Measurements from ENCODE around the gene OPCML. TPM values are rescaled to one million over a fixed set of nuclear protein-coding genes. Genes with fewer than 3 reads are reported as not detected.

The OPCML gene
- total RNA-seq, 5 donors from 2014 or later (not counting 1 experiment from before 2014, with no cell fraction given), result not detected

DNA sequence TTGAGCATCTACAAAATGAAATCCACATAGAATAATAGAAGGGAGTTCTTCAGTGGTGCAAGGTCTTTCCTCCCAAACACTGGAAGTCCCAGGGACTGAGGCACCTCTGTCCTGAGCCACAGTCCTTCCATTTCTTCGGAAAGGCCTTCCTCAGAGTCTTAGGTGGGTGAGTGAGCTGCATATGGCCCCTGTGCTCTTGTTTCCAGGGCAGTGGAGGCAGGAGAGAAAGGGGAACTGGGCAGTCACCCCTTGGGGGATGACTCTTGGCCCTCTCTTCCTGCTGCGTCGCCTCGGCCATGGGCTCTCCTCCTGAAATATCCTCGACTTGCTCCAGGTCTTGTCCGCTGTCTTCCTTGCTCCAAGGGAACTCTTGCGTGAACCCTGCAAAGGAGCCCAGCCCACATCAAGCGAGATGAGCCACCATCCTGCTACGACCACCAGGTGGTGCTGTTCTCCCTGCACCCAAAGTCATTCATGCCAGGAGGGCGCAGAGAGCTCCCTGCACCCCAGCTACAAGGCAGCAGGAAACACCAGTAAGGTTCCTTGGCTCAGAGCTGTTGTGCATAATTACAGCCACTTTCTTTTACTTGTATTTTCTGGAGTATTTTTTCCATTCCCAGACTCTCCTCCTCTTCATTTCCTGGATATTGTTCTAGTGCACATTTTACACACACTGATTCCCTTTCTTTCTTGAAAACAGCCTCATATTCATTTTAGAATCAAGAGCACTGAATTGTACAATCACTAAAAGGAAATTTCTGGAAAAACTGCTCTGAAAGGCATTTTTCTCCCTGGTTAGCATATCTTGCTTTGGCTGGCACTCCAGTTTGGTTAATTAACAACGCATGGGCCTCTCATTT is 397.8 kb downstream of the OPCML start:
- Mint-ChIP-seq H3K4me1 (peaks cover 0 to 6% (median 0%) of the 10 kb centered on the region in 3 donors), H3K36me3 (no peaks in the 10 kb centered on the region), H3K4me3 (no peak overlapping the region), H3K27ac (no peak overlapping the region), H3K27me3 (peaks cover 2 to 4% of the 10 kb centered on the region in 2 donors), H3K9me3 (no peaks in the 10 kb centered on the region)
- Histone ChIP-seq H3K36me3 (ENCODE audit: control insufficient read depth in 2 of 2, extremely low read depth in 1 of 2, insufficient read depth in 1 of 2, low read length in 1 of 2) (no peaks in the 10 kb centered on the region), H3K4me3 (ENCODE audit: control insufficient read depth in 1 of 2, extremely low read depth in 1 of 2, low read length in 1 of 2) (no peak overlapping the region), H3K4me1 (ENCODE audit: control insufficient read depth in 1 of 2, extremely low read depth in 1 of 2, insufficient read depth in 2 of 2, low read length in 2 of 2) (no peaks in the 10 kb centered on the region), H3K9me3 (no peaks in the 10 kb centered on the region), H3K27me3 (replicated peaks in 1 of 2; ENCODE audit: control insufficient read depth in 2 of 2, extremely low read depth in 1 of 2, insufficient read depth in 2 of 2, low read length in 1 of 2) (peaks cover 0 to 2% of the 10 kb centered on the region in 2 experiments), H3K27ac (ENCODE audit: low read length) (no peak overlapping the region)
- ATAC-seq (replicated peaks in 1 of 4) (no peak), DNase-seq (peak in 15 of 35 experiments; percentile 0 to 43 (median 3))
- POLR2A ChIA-PET, result no interaction called here
- WGBS (ENCODE audit: insufficient coverage), result 6% methylated on average over 9 of the region's 11 CpGs
- CTCF ChIA-PET, result interaction anchor here in 1 of 2 donors (0.8 to 1.3 kb wide), 3 partner anchors 10 to 701 kb away, joined by 3 to 4 read pairs (median 3); no protein-coding TSS in a partner anchor

DNA sequence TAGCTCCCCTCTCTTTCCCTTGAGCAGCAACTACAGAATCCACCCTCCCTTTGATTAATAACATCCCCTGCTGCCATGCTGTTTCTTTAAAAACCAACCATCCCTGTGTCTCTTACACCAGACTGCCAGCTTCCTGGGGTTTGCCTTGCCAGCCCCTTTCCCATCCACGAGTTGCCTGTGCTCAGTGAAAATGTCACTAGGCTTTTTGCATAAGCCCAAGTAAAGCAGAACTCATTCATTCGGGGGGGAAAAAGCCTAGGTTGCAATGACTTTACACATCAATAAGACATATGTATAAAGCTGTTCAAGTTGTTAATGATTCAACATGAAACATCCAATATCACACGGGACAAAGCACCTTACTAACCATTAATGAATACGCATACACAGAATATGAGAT is 398.7 kb downstream of the OPCML start:
- Mint-ChIP-seq H3K27me3 (peaks cover 2 to 9% of the 10 kb centered on the region in 2 donors), H3K4me3 (no peak overlapping the region), H3K36me3 (no peaks in the 10 kb centered on the region), H3K4me1 (peaks cover 0 to 6% (median 0%) of the 10 kb centered on the region in 3 donors), H3K9me3 (peaks cover 0 to 4% (median 0%) of the 10 kb centered on the region in 3 donors), H3K27ac (no peak overlapping the region)
- POLR2A ChIA-PET, result no interaction called here
- peaks cover 0 to 2% of the 10 kb centered on the region in 2 experiments for H3K27me3 ChIP-seq (replicated peaks in 1 of 2; ENCODE audit: control insufficient read depth in 2 of 2, extremely low read depth in 1 of 2, insufficient read depth in 2 of 2, low read length in 1 of 2)
- DNase-seq (no peak), ATAC-seq (replicated peaks in 1 of 4) (no peak)
- no peaks in the 10 kb centered on the region for H3K9me3 ChIP-seq
- WGBS (ENCODE audit: insufficient coverage), result no CpG with 5 or more reads among the region's 4 CpGs
- H3K4me3 ChIP-seq (ENCODE audit: control insufficient read depth in 1 of 2, extremely low read depth in 1 of 2, low read length in 1 of 2), result no peak overlapping the region
- no peaks in the 10 kb centered on the region for H3K4me1 ChIP-seq (ENCODE audit: control insufficient read depth in 1 of 2, extremely low read depth in 1 of 2, insufficient read depth in 2 of 2, low read length in 2 of 2)
- CTCF ChIA-PET, result interaction anchor here in 1 of 2 donors (1.3 kb wide), 1 partner anchor 688 kb away, joined by 3 read pairs; no protein-coding TSS in a partner anchor
- H3K36me3 ChIP-seq (ENCODE audit: control insufficient read depth in 2 of 2, extremely low read depth in 1 of 2, insufficient read depth in 1 of 2, low read length in 1 of 2), result no peaks in the 10 kb centered on the region
- H3K27ac ChIP-seq (ENCODE audit: low read length), result no peak overlapping the region

DNA sequence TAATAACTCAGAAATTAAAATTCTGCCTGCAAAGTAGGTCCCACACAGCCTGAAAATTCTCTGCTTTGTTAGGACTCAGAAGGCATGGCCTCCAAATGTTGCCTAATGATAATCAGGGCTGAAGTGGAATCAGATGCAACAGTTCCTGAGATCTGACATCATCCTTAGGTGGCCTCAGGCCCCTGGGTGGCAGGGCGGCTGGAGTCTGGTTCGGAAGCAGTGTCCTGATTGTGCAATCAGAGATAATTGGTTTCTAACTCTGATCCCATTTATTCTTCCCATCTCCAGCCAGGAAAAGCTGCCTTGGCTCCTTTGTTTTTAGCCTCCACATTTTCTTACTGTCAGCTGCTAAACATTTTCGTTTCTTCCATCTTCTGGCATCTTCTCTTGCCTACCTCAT is 399.3 kb downstream of the OPCML start:
- H3K4me3 ChIP-seq (ENCODE audit: control insufficient read depth in 1 of 2, extremely low read depth in 1 of 2, low read length in 1 of 2), result no peak overlapping the region
- no peak for DNase-seq
- CTCF ChIA-PET, result interaction anchor here in 1 of 2 donors (0.7 kb wide), 1 partner anchor 18 kb away, joined by 3 read pairs; no protein-coding TSS in a partner anchor
- Mint-ChIP-seq H3K9me3 (peaks cover 0 to 4% (median 0%) of the 10 kb centered on the region in 3 donors), H3K27ac (no peak overlapping the region), H3K4me1 (peaks cover 0 to 6% (median 0%) of the 10 kb centered on the region in 3 donors), H3K36me3 (no peaks in the 10 kb centered on the region), H3K4me3 (no peak overlapping the region), H3K27me3 (peaks cover 2 to 9% of the 10 kb centered on the region in 2 donors)
- POLR2A ChIA-PET, result no interaction called here
- no peaks in the 10 kb centered on the region for H3K9me3 ChIP-seq
- no peaks in the 10 kb centered on the region for H3K36me3 ChIP-seq (ENCODE audit: control insufficient read depth in 2 of 2, extremely low read depth in 1 of 2, insufficient read depth in 1 of 2, low read length in 1 of 2)
- no peaks in the 10 kb centered on the region for H3K4me1 ChIP-seq (ENCODE audit: control insufficient read depth in 1 of 2, extremely low read depth in 1 of 2, insufficient read depth in 2 of 2, low read length in 2 of 2)
- H3K27me3 ChIP-seq (replicated peaks in 1 of 2; ENCODE audit: control insufficient read depth in 2 of 2, extremely low read depth in 1 of 2, insufficient read depth in 2 of 2, low read length in 1 of 2), result peaks cover 0 to 2% of the 10 kb centered on the region in 2 experiments
- ATAC-seq (replicated peaks in 1 of 4), result no peak
- H3K27ac ChIP-seq (ENCODE audit: low read length), result no peak overlapping the region
- WGBS (ENCODE audit: insufficient coverage), result 59% methylated on average over 3 of the region's 3 CpGs

DNA sequence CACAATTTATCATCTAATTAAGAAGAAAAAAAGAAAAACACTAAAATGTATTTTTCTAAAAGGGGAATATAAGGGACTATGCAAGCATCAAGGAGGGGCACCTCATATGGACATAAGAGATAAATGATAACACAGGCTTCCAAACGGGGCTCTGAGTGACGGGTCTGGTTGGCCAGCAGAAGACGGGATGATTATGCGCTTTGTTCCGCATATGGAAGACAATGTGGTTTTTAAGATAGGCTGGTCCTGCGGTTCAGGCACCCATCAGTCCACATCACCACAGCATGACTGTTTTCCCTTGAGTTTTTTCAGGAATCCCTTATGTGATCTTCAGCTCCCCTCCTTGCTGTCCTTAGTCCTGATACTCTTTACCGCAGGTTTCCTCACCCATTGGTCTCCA is 404.6 kb downstream of the OPCML start:
- Histone ChIP-seq H3K4me3 (ENCODE audit: control insufficient read depth in 1 of 2, extremely low read depth in 1 of 2, low read length in 1 of 2) (no peak overlapping the region), H3K36me3 (ENCODE audit: control insufficient read depth in 2 of 2, extremely low read depth in 1 of 2, insufficient read depth in 1 of 2, low read length in 1 of 2) (no peaks in the 10 kb centered on the region), H3K4me1 (ENCODE audit: control insufficient read depth in 1 of 2, extremely low read depth in 1 of 2, insufficient read depth in 2 of 2, low read length in 2 of 2) (no peaks in the 10 kb centered on the region), H3K27me3 (replicated peaks in 1 of 2; ENCODE audit: control insufficient read depth in 2 of 2, extremely low read depth in 1 of 2, insufficient read depth in 2 of 2, low read length in 1 of 2) (peaks cover 0 to 5% of the 10 kb centered on the region in 2 experiments), H3K27ac (ENCODE audit: low read length) (no peak overlapping the region), H3K9me3 (no peaks in the 10 kb centered on the region)
- DNase-seq, result no peak
- Mint-ChIP-seq H3K4me3 (no peak overlapping the region), H3K27ac (no peak overlapping the region), H3K36me3 (no peaks in the 10 kb centered on the region), H3K4me1 (no peaks in the 10 kb centered on the region), H3K27me3 (peaks cover 0 to 13% of the 10 kb centered on the region in 2 donors), H3K9me3 (peaks cover 0 to 4% (median 0%) of the 10 kb centered on the region in 3 donors)
- no peak for ATAC-seq (replicated peaks in 1 of 4)
- WGBS (ENCODE audit: insufficient coverage), result 67% methylated on average over 1 of the region's 7 CpGs
- CTCF ChIA-PET, result no interaction called here
- POLR2A ChIA-PET, result interaction anchor here in 1 of 2 donors (0.5 kb wide), 1 partner anchor 818 kb away, joined by 3 read pairs; no protein-coding TSS in a partner anchor

DNA sequence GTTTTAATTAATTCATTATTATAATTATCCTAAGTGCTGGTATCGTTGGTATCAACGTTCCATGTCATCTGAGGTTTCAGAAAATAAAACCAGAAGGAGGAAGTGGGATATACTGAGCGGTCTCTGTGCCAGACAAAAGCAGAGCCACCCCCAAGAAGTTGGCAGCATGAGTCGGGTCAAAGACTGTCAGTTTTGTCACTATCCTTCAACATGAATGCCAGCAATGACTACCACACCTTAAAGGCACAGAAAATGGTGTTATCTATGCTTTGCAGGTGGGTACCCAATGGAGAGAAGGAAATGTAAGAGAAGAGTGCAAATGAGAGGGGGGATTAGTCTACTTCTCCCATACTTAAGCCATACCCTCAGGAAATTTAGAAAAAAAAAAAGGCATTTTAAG is 408.5 kb downstream of the OPCML start:
- H3K4me3 Mint-ChIP-seq, result no peak overlapping the region
- POLR2A ChIA-PET, result no interaction called here

DNA sequence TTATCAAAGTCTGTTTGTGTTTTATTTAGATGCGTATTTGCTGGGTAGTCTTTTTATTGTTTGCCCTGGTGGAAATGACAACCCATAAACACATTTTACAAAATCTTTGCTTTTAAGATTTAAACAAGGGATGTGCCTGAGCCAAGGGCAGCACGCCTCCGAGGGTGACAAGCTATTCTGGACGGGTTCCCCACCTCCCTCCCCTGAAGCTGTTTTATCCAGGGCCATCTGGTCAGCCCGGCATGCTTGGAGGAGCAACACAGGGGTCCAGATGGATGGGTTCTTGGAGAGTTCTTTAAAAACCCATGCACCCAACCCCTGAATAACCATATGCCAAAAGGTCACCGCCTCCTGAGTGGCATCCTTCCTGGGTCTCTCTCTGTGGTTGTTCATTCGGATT is 408.9 kb downstream of the OPCML start:
- Mint-ChIP-seq H3K27me3 (peaks cover 0 to 11% of the 10 kb centered on the region in 2 donors), H3K4me1 (no peaks in the 10 kb centered on the region), H3K27ac (no peak overlapping the region), H3K4me3 (no peak overlapping the region), H3K9me3 (peaks cover 0 to 4% (median 0%) of the 10 kb centered on the region in 3 donors), H3K36me3 (no peaks in the 10 kb centered on the region)
- H3K36me3 ChIP-seq (ENCODE audit: control insufficient read depth in 2 of 2, extremely low read depth in 1 of 2, insufficient read depth in 1 of 2, low read length in 1 of 2), result no peaks in the 10 kb centered on the region
- no peaks in the 10 kb centered on the region for H3K9me3 ChIP-seq
- H3K4me1 ChIP-seq (ENCODE audit: control insufficient read depth in 1 of 2, extremely low read depth in 1 of 2, insufficient read depth in 2 of 2, low read length in 2 of 2), result no peaks in the 10 kb centered on the region
- no peak overlapping the region for H3K4me3 ChIP-seq (ENCODE audit: control insufficient read depth in 1 of 2, extremely low read depth in 1 of 2, low read length in 1 of 2)
- no peak overlapping the region for H3K27ac ChIP-seq (ENCODE audit: low read length)
- peaks cover 0 to 8% of the 10 kb centered on the region in 2 experiments for H3K27me3 ChIP-seq (replicated peaks in 1 of 2; ENCODE audit: control insufficient read depth in 2 of 2, extremely low read depth in 1 of 2, insufficient read depth in 2 of 2, low read length in 1 of 2)
- ATAC-seq (replicated peaks in 1 of 4) (no peak), DNase-seq (no peak)
- CTCF ChIA-PET, result no interaction called here
- WGBS (ENCODE audit: insufficient coverage), result no CpG with 5 or more reads among the region's 7 CpGs
- POLR2A ChIA-PET, result no interaction called here

More for the DNA sequence above, 408.5 kb downstream of the OPCML start:
- Mint-ChIP-seq H3K9me3 (peaks cover 0 to 4% (median 0%) of the 10 kb centered on the region in 3 donors), H3K36me3 (no peaks in the 10 kb centered on the region), H3K27ac (no peak overlapping the region), H3K4me1 (no peaks in the 10 kb centered on the region), H3K27me3 (peaks cover 0 to 11% of the 10 kb centered on the region in 2 donors)
- Histone ChIP-seq H3K4me1 (ENCODE audit: control insufficient read depth in 1 of 2, extremely low read depth in 1 of 2, insufficient read depth in 2 of 2, low read length in 2 of 2) (no peaks in the 10 kb centered on the region), H3K4me3 (ENCODE audit: control insufficient read depth in 1 of 2, extremely low read depth in 1 of 2, low read length in 1 of 2) (no peak overlapping the region), H3K9me3 (no peaks in the 10 kb centered on the region), H3K27me3 (replicated peaks in 1 of 2; ENCODE audit: control insufficient read depth in 2 of 2, extremely low read depth in 1 of 2, insufficient read depth in 2 of 2, low read length in 1 of 2) (peaks cover 0 to 8% of the 10 kb centered on the region in 2 experiments), H3K27ac (ENCODE audit: low read length) (no peak overlapping the region), H3K36me3 (ENCODE audit: control insufficient read depth in 2 of 2, extremely low read depth in 1 of 2, insufficient read depth in 1 of 2, low read length in 1 of 2) (no peaks in the 10 kb centered on the region)
- CTCF ChIA-PET, result no interaction called here
- no CpG with 5 or more reads among the region's 4 CpGs for WGBS (ENCODE audit: insufficient coverage)
- no peak for DNase-seq
- ATAC-seq (replicated peaks in 1 of 4), result no peak
